Raji (cell line): ENCODE measurements around the gene SREBF1.

Experiments
- POLR2A ChIP-seq: IDR thresholded peaks from 2 replicates; pipeline ENCODE4 v1.6.1; 2011; ENCODE audit warnings: low read depth, low read length, control low read depth; ENCODE audit not compliant: insufficient read depth

Gene SREBF1

DNA sequence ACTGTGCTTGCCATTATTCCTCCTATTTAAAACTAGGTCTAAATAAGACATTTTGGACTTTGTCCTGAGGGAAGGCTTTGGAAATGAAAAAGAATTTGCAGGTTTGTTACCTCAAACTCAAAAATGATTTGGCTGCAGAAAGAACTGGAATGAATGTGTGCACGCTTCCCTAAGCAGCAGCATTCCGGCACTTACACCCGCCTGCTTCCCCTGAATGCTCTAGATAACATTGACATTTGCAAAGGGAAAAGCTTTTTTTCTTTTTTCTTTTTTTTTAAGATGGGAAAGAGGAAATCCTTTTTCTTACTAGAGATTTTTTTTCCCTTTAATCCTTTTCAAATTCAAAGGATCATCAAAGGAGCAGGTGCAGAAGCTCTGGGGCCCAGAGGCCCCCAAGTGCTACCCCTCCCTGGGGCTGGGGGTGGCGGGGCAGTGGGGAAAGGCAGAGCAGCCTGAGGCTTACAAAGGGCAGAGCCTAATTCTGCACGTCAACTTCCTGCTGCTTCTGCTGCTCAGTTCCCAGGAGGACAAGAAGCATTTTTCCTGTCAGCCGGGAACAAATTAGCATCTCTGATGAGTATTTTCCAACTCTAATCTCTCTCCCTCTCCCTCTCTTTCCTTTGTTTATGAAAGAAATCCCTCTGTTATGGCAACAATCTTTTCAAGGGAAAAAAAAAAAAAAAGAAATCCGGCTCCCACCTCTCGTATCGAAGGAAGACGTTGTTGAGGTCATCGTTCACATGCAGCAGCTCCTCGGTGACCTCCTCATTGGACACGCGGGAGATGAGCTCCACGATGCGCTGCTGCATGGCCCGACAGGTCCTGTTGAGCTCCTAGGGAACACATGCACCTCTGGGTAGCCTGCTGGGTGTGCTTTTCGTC lies 32.1 kb upstream of the SREBF1 start:
- no peak for TF ChIP-seq POLR2A

- TF ChIP-seq POLR2A = no peak
Observed at GRCh38 chr17:17866897-17867296, 30.1 kb upstream of the SREBF1 start.

- no peak for TF ChIP-seq POLR2A
Observed at GRCh38 chr17:17866425-17866824, 29.6 kb upstream of the SREBF1 start.

DNA sequence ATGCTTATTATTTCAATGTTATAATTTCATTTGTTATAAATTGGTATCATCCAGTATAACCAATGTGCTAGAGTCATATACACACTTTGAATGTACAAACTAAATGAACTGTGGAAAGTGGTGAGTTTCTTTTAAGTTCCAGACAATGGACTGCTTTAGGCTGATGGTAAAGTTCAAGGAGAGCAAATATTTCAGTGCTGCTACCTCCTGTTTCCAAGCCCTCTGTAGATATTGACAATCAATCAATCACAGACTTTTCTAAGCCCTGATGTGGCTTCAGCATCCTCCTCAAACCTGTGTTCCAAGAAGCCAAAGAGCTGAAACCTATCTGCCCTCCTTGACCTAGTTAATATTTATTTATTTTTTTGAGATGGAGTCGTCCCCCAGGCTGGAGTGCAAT lies 28.2 kb upstream of the SREBF1 start:
- TF ChIP-seq POLR2A = no peak

DNA sequence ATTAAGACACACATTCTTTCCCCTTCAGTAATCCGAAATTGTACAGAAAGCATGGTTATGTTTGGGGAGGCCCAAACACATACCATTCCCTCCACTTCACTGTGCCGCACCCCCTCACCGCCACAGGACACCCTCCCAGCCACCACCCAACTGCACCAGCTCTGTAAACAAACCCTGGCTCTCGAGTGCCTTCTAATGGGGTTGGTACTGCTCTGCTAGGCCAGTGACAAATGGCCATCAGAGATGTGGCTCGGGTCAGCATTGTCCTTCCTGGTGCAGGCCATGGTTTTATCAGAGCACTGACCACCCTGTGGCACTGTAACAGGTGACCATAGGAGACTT lies 24.0 kb upstream of the SREBF1 start:
- no peak for TF ChIP-seq POLR2A

DNA sequence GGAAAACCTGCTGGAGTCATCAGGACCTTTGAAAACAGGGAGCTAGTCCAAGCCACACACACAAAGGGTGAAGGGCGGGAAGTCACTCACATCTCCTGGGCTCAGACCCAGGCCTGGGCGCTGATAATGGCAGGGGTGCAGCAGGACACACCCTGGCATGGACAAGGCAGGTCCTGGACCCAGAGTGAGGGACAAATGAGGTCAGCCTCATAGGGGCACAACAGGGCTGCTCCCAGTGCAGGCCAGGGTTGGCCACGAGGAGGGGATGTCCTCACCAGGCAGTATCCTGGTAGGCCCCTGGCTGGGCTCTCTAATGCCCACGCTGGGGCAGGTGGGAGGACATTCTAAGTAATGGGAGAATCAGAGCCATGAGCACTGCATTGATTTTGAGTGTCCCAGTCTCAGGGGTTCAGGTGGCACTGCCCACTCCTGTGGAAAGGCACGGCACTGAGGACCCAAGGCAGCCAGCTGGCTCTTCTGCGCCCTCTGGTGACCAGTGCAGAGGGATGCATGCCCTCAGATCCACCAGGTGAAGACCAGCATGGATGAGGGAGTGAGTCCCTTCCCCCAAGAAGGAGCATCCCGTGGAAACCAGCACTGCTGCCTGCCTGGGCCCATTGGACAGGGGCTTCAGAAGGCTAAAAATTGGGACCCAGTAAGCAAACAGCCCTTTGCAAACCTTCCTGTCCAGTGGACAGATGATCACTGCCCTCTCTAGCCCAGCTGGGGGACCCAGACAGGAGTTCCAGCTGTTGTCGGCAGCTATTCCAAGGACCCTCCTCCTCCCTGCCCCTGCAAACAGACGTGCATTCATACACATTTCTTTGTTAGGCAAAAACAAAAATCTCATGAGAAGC lies 23.4 kb upstream of the SREBF1 start:
- TF ChIP-seq POLR2A = no peak

DNA sequence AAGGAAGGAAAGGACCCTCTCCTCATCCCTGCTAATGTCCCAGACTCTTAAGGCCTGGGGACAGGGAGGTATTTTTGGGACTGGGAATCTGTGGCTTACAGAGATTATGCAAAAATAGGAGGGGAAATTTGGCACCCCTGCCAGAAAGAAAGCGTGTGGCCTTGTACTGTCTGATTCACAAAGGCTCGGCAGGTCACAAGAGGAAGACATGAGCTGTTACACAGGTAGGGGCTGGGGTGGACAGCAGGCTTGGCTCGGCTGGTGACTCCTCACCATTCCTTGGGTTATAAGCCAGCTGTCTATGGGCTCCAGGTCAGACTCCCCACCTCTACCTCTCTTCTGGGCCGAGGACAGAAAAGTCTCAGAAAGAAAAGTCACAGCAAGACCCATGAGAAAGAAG lies 20.7 kb upstream of the SREBF1 start:
- no peak for TF ChIP-seq POLR2A

DNA sequence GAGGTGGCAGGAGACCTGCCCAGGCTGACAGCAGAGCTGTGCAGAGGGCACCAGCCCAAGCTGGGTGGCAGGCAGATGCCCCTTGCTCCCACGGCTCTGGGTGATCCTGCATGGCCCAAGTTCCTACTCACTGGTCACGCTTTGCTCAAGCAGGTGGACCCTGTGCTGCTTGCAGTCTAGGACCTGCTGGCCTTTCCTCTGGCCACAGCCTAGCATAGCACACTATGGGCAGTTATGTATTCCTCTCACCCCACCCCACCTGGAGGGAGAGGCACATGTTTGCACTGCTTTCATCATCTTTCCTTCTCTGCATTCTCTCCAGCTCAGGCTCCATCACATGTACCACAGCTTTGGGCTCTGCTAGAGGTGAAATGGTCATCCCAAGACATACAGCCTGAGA lies 19.6 kb upstream of the SREBF1 start:
- TF ChIP-seq POLR2A = no peak

- TF ChIP-seq POLR2A = no peak
Observed at GRCh38 chr17:17855976-17856375, 19.2 kb upstream of the SREBF1 start.

DNA sequence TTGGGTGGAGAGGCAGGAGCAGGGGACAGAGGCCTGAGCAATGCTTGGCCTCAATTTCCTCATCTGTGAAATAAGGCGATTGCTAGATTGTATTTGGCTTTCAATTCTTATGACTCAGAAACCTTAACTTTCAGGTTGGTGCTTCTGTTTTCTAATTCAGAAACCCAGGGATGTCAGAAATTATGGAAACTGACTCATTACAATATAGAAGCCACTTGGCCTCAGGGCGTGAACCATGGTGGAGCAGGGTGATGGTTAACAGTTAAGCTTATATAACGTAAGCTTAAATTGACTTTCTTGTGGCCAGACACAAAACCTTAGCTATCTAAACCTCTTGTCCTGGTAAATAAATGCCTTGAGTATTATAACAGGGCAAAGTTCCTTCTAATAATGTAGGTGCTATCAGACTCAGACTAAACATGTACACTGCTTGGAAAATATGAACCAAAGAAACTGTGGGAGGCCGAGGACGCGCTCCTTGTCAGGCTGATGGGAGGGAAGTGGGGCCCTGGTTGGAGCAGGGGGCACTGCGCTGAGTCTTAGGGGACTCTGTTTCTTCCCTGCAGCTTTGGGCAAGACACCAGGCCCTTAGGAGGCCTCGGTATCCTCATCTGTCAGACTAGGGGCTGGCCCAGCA lies 17.1 kb upstream of the SREBF1 start:
- no peak for TF ChIP-seq POLR2A

DNA sequence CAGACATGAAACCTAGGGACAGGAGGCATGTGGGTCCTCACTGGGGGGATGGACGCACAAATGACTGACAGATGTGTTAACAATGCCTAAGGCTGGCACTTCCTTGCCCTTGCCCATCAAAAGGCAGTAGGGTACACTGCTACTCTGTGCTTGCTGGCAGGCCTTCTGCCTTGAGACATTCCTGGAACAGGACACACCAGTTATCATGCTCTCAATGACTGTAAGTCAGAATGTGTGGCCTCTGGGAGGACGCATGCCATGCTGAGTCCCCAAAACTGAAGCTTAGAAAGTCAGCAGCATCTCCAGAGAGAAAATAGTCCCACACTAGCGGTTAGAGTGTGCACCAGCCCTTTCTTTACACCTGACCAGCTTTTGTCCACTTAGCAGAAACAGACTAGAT lies 16.1 kb upstream of the SREBF1 start:
- no peak for TF ChIP-seq POLR2A

DNA sequence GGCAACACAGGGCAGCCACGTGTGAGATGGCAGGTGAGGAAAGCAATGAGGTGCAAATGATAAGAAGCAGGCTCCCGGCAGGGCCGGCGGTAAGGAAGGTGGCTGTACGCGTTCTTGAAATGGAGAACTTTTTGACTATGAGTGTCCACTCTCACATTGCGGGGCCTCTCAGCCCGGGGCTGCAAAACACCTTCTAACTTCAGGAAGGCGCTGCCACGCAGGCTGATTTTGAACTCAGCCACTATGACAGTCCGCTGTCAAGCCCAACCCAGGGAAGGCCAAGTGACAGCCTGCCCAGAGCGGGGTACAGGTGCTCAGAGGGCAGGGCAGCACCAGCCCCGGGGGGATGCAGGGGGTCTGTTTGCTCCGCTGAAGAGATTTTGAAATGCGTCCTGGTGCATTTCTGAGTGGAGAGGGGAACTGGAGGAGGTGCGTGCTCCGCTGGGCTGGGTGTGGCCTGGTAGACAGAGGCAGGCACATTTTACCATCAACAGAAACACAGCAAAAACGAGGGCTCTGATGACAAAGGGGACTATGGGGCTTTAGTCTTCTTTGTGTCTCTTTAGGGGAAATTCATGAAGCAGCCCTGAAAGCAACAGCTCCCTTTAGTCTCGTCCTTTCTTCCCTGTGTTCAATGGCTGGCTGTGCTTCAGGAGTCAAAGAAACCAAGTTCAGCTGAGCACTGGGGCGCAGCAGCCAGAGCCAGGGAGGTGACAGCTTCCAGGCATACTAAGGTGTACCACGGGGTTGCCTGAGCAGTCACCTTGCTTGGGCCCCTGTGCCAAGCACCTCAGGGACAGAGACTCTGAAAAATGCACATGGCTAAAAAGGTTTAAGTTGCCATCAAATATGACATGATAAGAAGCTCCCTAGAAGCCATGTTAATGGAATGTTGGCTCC lies 14.6 kb upstream of the SREBF1 start:
- TF ChIP-seq POLR2A = no peak

- TF ChIP-seq POLR2A = no peak
Observed at GRCh38 chr17:17849845-17850373, 13.1 kb upstream of the SREBF1 start.

GRCh38 chr17:17849147-17849820 lies 12.5 kb upstream of the SREBF1 start:
- no peak for TF ChIP-seq POLR2A
